Measurements from ENCODE around the gene CTAGE4.
A peak's percentile ranks its signal among the peaks of the same experiment; 100 is the strongest.
"Not testable (repeated sequence)": the region's sequence is repeated elsewhere in the genome, so short reads cannot be mapped to it uniquely, and the experiment has no call there.

CTAGE4 gene

GRCh38 chr7:144183166-144183565, at the start of gene CTAGE4:
CTAGE4 (plus strand) TSS chr7:144183466; CDS start chr7:144183504, 38 bp downstream.
- DNase-seq, result not testable (repeated sequence)

- DNase-seq, result no peak
Measured at GRCh38 chr7:144134116-144134515, 49.1 kb upstream of the CTAGE4 start.

GRCh38 chr7:144137501-144137900, 45.8 kb upstream of the CTAGE4 start:
- no peak for DNase-seq

GRCh38 chr7:144142187-144142586, 41.1 kb upstream of the CTAGE4 start:
- no peak for DNase-seq

- no peak for DNase-seq
Measured at GRCh38 chr7:144144426-144144825, 38.8 kb upstream of the CTAGE4 start.

GRCh38 chr7:144148224-144148827, 34.9 kb upstream of the CTAGE4 start:
- DNase-seq, result no peak

- DNase-seq, result no peak
Measured at GRCh38 chr7:144158861-144159260, 24.4 kb upstream of the CTAGE4 start.

- no peak for DNase-seq
Measured at GRCh38 chr7:144164784-144165183, 18.5 kb upstream of the CTAGE4 start.

- DNase-seq, result not testable (repeated sequence)
Measured at GRCh38 chr7:144171594-144172350, 11.5 kb upstream of the CTAGE4 start.

- DNase-seq, result no peak
Measured at GRCh38 chr7:144174613-144175012, 8.7 kb upstream of the CTAGE4 start.

GRCh38 chr7:144178380-144179164, 4.7 kb upstream of the CTAGE4 start:
- DNase-seq, result not testable (repeated sequence)

- DNase-seq, result not testable (repeated sequence)
Measured at GRCh38 chr7:144179165-144179479, 4.1 kb upstream of the CTAGE4 start.

- not testable (repeated sequence) for DNase-seq
Measured at GRCh38 chr7:144187848-144188247, 4.6 kb downstream of the CTAGE4 start.

- not testable (repeated sequence) for DNase-seq
Measured at GRCh38 chr7:144188578-144189171, 5.4 kb downstream of the CTAGE4 start.

- DNase-seq, result not testable (repeated sequence)
Measured at GRCh38 chr7:144193782-144194181, 10.5 kb downstream of the CTAGE4 start.

GRCh38 chr7:144194453-144194852, 11.2 kb downstream of the CTAGE4 start:
- DNase-seq, result not testable (repeated sequence)

- DNase-seq, result peak; percentile 24
Measured at GRCh38 chr7:144195212-144195872, 12.1 kb downstream of the CTAGE4 start, which contains the start of gene ARHGEF35. ARHGEF35 (minus strand) TSS chr7:144195833; CDS start chr7:144188383, 7,450 bp downstream.

- DNase-seq, result not testable (repeated sequence)
Measured at GRCh38 chr7:144198934-144199333, 15.7 kb downstream of the CTAGE4 start.

GRCh38 chr7:144201978-144202377, 18.7 kb downstream of the CTAGE4 start:
- DNase-seq, result not testable (repeated sequence)

GRCh38 chr7:144203086-144203485, 19.8 kb downstream of the CTAGE4 start:
- not testable (repeated sequence) for DNase-seq

- DNase-seq, result not testable (repeated sequence)
Measured at GRCh38 chr7:144205306-144205705, 22.0 kb downstream of the CTAGE4 start.

GRCh38 chr7:144217200-144217599, 33.9 kb downstream of the CTAGE4 start:
- DNase-seq, result not testable (repeated sequence)

All from activated T-cell treated with anti-CD3 and anti-CD28 coated beads, Interleukin-2, amount 50 U/mL, for 1 hour (primary cell).